Natural killer cell treated with Interleukin-12 subunit alpha and Interleukin-12 subunit beta and Interleukin-15 and Interleukin-18, amount 100 ng/mL, for 72 hours (primary cell): ENCODE data around the gene VSTM2L. TPM values are rescaled to one million over a fixed set of nuclear protein-coding genes. Genes with fewer than 3 reads are reported as not detected.
"Not testable (repeated sequence)": the region's sequence is repeated elsewhere in the genome, so short reads cannot be mapped to it uniquely, and the experiment has no call there.

Experiments used
- ATAC-seq, 2 donors: fragments of 150-1000 bp; cut with Tn5 transposase in 1 of 2; sonication (Bioruptor Pico), chemical (Tn5 transposase) in 1 of 2; 2 replicates each; pipeline ENCODE4 v1.10.0; 2021
- DNase-seq: peaks from one replicate; pipeline ENCODE4 v3.0.0; 2022; ENCODE audit warnings: low spot score
- H3K27ac Mint-ChIP-seq, 2 donors: 1 replicate in 1 of 2; 2 replicates in 1 of 2; pipeline ENCODE4 v1.8.0; 2022; ENCODE audit warnings: mixed read lengths in 2 of 2, mild to moderate bottlenecking in 1 of 2, moderate library complexity in 1 of 2
- H3K27me3 Mint-ChIP-seq, 2 donors: 1 replicate in 1 of 2; 2 replicates in 1 of 2; pipeline ENCODE4 v1.8.0; 2022; ENCODE audit warnings: mixed read lengths in 2 of 2
- H3K36me3 Mint-ChIP-seq: one replicate; pipeline ENCODE4 v1.8.0; 2022; ENCODE audit warnings: mixed read lengths
- H3K4me1 Mint-ChIP-seq, 2 donors: 1 replicate in 1 of 2; 2 replicates in 1 of 2; pipeline ENCODE4 v1.8.0; 2022; ENCODE audit warnings: low read depth in 2 of 2, mixed read lengths in 2 of 2, mild to moderate bottlenecking in 1 of 2
- H3K4me3 Mint-ChIP-seq: one replicate; pipeline ENCODE4 v1.8.0; 2022; ENCODE audit warnings: mixed read lengths
- H3K9me3 Mint-ChIP-seq: 2 replicates; pipeline ENCODE4 v1.8.0; 2022; ENCODE audit warnings: mixed read lengths
- total RNA-seq, 2 donors: library from RNA; stranded (reverse); gene quantifications; one replicate each; pipeline ENCODE4 v1.2.3, GENCODE V29; 2022

VSTM2L gene, protein sequence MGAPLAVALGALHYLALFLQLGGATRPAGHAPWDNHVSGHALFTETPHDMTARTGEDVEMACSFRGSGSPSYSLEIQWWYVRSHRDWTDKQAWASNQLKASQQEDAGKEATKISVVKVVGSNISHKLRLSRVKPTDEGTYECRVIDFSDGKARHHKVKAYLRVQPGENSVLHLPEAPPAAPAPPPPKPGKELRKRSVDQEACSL
- total RNA-seq: under 1 TPM; 0.14 to 0.75 TPM

- Mint-ChIP-seq H3K27me3 (peaks cover 44 to 50% of the 10 kb centered on the region in 2 donors), H3K4me1 (peaks cover 12 to 14% of the 10 kb centered on the region in 2 donors), H3K9me3 (no peaks in the 10 kb centered on the region), H3K4me3 (peak within 1 kb of the TSS; percentile 75), H3K36me3 (peaks cover 4% of the 10 kb centered on the region), H3K27ac (no peak within 1 kb of the TSS)
- ATAC-seq (peak in 1 of 2 donors; percentile 17), DNase-seq (no peak)
Measured at GRCh38 chr20:37902504-37903313, at the start of gene VSTM2L. TSS of gene VSTM2L (plus strand) at chr20:37903127. CDS start at chr20:37903351, 224 bp downstream.

DNA sequence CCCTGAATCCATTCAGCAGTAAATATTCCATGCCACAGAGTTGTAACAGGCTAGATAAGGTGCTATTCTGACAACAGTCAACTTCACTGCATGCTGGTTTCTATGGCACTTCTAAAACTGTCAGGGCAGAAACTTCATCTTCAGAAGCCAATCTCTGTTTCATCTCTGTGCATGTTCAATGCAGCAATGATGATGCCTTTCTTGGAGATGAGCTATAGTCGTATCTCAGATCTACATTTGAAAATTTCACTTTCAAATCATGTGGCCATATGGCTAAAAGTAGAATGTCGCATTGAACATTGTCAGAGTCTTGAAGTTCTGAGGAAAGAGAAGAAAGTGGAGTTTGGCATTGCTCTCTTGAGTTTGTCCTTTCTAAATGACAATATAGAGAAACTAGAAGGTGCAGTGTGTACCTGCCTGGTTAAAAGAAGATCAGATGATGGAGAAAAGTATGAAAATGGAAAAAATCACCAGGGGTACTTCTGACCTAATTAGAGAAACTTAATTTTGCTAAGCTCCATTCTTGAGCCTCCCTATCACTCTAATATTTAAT, 49.0 kb upstream of the VSTM2L start:
- Mint-ChIP-seq H3K27me3 (no peaks in the 10 kb centered on the region), H3K9me3 (no peaks in the 10 kb centered on the region), H3K4me1 (peaks cover 2 to 5% of the 10 kb centered on the region in 2 donors), H3K4me3 (no peak overlapping the region), H3K36me3 (no peaks in the 10 kb centered on the region), H3K27ac (no peak overlapping the region)
- ATAC-seq: no peak
- no peak for DNase-seq

DNA sequence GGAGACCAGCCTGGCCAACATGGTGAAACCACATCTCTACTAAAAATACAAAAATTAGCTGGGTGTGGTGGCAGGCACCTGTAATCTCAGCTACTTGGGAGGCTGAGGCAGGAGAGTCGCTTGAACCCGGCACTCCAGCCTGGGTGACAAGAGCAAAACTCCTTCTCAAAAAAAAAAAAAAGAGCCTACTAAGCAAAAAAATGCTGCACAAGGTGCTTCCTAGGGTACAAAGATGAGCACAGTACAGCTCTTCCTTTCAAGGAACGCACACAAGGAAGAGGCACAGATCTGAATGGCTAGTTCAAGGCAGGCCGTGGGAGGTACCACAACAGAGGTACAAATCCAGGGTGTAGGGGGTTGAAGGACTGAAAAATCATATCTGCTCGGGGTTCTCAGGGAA, 46.9 kb upstream of the VSTM2L start:
- H3K27ac Mint-ChIP-seq: peak overlapping the region in 1 of 2 donors; percentile 29
- ATAC-seq, H3K36me3 Mint-ChIP-seq, H3K27me3 Mint-ChIP-seq, H3K4me1 Mint-ChIP-seq, H3K4me3 Mint-ChIP-seq, H3K9me3 Mint-ChIP-seq, DNase-seq: not testable (repeated sequence)

DNA sequence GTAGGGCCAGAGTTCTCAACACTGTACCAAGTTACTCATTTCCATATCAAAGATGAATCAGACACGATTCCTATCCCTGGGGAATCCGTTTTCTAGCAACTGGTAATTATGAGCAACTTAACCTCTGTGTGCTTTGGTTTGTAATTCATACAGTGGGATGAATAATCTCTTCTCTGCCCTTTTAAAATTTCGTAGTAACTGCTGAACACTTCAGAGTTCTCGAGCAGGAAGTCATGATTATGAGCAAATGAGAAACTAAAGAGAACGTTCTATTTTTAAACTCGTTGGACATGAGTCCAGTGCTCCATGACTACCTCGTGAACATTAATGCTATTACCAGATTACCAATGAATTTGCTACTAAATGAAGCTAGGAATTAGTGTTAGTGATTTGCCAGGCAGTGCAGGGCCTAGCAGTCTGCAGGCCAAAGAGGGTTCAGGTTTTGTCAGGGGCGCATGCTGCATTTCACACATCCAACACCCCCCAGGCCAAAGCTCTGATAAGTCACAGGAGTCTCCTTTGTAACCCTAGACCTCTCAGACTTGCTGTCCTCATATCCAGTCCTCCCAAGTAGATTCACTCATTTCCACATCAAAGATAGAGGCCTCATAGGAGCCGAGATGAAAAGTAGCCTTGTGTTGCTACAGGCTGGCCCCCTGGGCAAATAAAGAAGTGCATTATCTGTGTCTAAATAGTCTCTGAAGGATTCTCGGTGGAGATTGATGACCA, 45.8 kb upstream of the VSTM2L start:
- no peaks in the 10 kb centered on the region for H3K27me3 Mint-ChIP-seq
- H3K9me3 Mint-ChIP-seq: no peaks in the 10 kb centered on the region
- no peaks in the 10 kb centered on the region for H3K36me3 Mint-ChIP-seq
- ATAC-seq: peak in 1 of 2 donors; percentile 63
- H3K4me3 Mint-ChIP-seq: no peak overlapping the region
- no peak for DNase-seq
- H3K4me1 Mint-ChIP-seq: peaks cover 2 to 5% of the 10 kb centered on the region in 2 donors
- H3K27ac Mint-ChIP-seq: peak overlapping the region in 1 of 2 donors; percentile 29

DNA sequence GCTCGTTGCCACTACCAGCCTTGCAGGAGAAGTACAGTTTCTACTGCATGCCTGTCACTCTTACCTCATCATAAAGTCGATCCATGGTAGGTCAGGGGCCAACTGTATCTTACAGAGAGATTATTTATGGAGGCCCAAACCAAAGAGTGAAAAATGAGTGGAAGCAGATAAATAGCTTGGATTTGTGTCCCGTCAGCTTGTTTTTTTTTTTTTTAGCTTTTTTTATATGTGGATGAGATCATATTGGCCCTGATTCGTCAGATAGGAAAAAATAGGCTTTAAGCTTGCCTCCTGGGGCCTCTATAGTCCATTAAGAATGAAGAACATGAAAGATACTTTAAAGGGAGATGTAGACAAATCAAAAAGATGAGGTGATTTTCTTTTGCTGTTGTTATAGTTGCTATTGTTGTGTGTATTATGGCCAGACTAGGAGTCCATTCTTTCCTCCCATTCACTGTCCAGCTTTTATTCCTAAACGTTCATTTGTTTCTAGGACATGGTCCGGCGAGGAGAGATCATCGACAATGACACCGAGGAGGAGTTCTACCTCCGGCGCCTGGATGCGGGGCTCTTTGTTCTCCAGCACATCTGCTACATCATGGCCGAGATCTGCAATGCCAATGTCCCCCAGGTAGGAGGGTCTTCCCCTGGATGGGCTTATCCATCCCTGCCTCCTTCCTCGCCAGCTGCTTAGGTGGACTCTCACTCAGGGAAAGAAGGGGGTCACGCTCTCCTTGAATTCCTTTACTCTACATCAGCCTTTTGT, 43.3 kb upstream of the VSTM2L start:
- H3K4me3 Mint-ChIP-seq: no peak overlapping the region
- no peak for ATAC-seq
- H3K36me3 Mint-ChIP-seq: peaks cover 5% of the 10 kb centered on the region
- H3K9me3 Mint-ChIP-seq: no peaks in the 10 kb centered on the region
- DNase-seq: no peak
- no peak overlapping the region for H3K27ac Mint-ChIP-seq
- H3K27me3 Mint-ChIP-seq: no peaks in the 10 kb centered on the region
- peaks cover 2 to 5% of the 10 kb centered on the region in 2 donors for H3K4me1 Mint-ChIP-seq

GRCh38 chr20:37863289-37863688, 39.6 kb upstream of the VSTM2L start:
- peaks cover 5% of the 10 kb centered on the region for H3K36me3 Mint-ChIP-seq
- no peak for ATAC-seq
- no peaks in the 10 kb centered on the region for H3K4me1 Mint-ChIP-seq
- no peak overlapping the region for H3K4me3 Mint-ChIP-seq
- no peak for DNase-seq
- H3K27me3 Mint-ChIP-seq: no peaks in the 10 kb centered on the region
- no peaks in the 10 kb centered on the region for H3K9me3 Mint-ChIP-seq
- no peak overlapping the region for H3K27ac Mint-ChIP-seq

- H3K4me1 Mint-ChIP-seq: no peaks in the 10 kb centered on the region
- ATAC-seq (no peak), DNase-seq (no peak)
- H3K9me3 Mint-ChIP-seq: no peaks in the 10 kb centered on the region
- no peak overlapping the region for H3K4me3 Mint-ChIP-seq
- no peak overlapping the region for H3K27ac Mint-ChIP-seq
- H3K36me3 Mint-ChIP-seq: peaks cover 5% of the 10 kb centered on the region
- no peaks in the 10 kb centered on the region for H3K27me3 Mint-ChIP-seq
Measured at GRCh38 chr20:37864298-37864697, 38.6 kb upstream of the VSTM2L start.

GRCh38 chr20:37866051-37866450, 36.9 kb upstream of the VSTM2L start:
- no peak overlapping the region for H3K27ac Mint-ChIP-seq
- peaks cover 0 to 5% of the 10 kb centered on the region in 2 donors for H3K4me1 Mint-ChIP-seq
- ATAC-seq: no peak
- H3K4me3 Mint-ChIP-seq: no peak overlapping the region
- H3K36me3 Mint-ChIP-seq: peaks cover 13% of the 10 kb centered on the region
- no peak for DNase-seq
- no peaks in the 10 kb centered on the region for H3K27me3 Mint-ChIP-seq
- no peaks in the 10 kb centered on the region for H3K9me3 Mint-ChIP-seq

GRCh38 chr20:37867289-37868195, 35.4 kb upstream of the VSTM2L start:
- Mint-ChIP-seq H3K36me3 (peaks cover 13% of the 10 kb centered on the region), H3K27ac (no peak overlapping the region), H3K9me3 (no peaks in the 10 kb centered on the region), H3K4me1 (peaks cover 0 to 5% of the 10 kb centered on the region in 2 donors), H3K27me3 (no peaks in the 10 kb centered on the region), H3K4me3 (no peak overlapping the region)
- ATAC-seq (no peak), DNase-seq (no peak)

GRCh38 chr20:37868851-37869333, 34.0 kb upstream of the VSTM2L start:
- H3K9me3 Mint-ChIP-seq: no peaks in the 10 kb centered on the region
- H3K4me1 Mint-ChIP-seq: peaks cover 0 to 5% of the 10 kb centered on the region in 2 donors
- ATAC-seq: no peak
- DNase-seq: no peak
- no peaks in the 10 kb centered on the region for H3K27me3 Mint-ChIP-seq
- no peak overlapping the region for H3K27ac Mint-ChIP-seq
- no peak overlapping the region for H3K4me3 Mint-ChIP-seq
- peaks cover 8% of the 10 kb centered on the region for H3K36me3 Mint-ChIP-seq

DNA sequence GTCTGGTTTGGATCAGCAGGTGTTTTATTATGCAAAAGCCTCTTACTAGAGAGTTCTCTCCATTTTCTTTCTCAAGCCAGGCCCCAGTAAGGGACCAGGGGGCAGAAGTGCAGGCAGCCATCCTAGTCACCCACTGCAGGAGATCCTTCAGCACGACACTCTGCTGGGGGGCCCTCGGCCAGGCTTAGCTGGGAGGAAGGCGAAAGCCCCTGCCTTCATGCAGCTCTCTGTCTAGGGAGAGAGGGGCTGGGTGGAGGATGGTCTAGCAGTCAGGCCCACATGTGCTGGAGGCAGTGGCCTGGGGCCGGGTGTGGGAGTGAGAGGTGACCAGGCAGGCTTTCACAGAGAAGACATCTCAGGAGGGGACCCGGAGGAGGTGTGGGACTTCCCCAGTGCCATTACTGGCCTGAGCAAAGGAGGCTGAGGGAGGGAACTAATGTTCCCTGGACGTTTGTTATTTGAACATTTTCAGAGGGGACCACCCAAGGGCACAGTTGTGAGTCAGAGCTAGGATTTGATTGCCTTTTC, 33.5 kb upstream of the VSTM2L start:
- Mint-ChIP-seq H3K4me1 (peaks cover 0 to 5% of the 10 kb centered on the region in 2 donors), H3K27ac (no peak overlapping the region), H3K27me3 (no peaks in the 10 kb centered on the region), H3K9me3 (no peaks in the 10 kb centered on the region), H3K4me3 (no peak overlapping the region), H3K36me3 (peaks cover 8% of the 10 kb centered on the region)
- ATAC-seq (peak in 1 of 2 donors; percentile 13), DNase-seq (no peak)

- DNase-seq (no peak), ATAC-seq (no peak)
- H3K36me3 Mint-ChIP-seq: peaks cover 8% of the 10 kb centered on the region
- H3K27ac Mint-ChIP-seq: no peak overlapping the region
- no peak overlapping the region for H3K4me3 Mint-ChIP-seq
- H3K9me3 Mint-ChIP-seq: no peaks in the 10 kb centered on the region
- H3K27me3 Mint-ChIP-seq: no peaks in the 10 kb centered on the region
- peaks cover 0 to 5% of the 10 kb centered on the region in 2 donors for H3K4me1 Mint-ChIP-seq
Measured at GRCh38 chr20:37870294-37870693, 32.6 kb upstream of the VSTM2L start.
